Left ventricle myocardium superior (tissue), 1 donor: Measurements from ENCODE around the gene ZNF565. TPM values are rescaled to one million over a fixed set of nuclear protein-coding genes. Genes with fewer than 3 reads are reported as not detected.
"Not testable (repeated sequence)": the region's sequence is repeated elsewhere in the genome, so short reads cannot be mapped to it uniquely, and the experiment has no call there.

Experiments
- ATAC-seq: fragments of 200-7000 bp; cut with Tn5 transposase; one replicate; pipeline ENCODE4 v1.9.1; 2020; ENCODE audit warnings: mild to moderate bottlenecking, moderate library complexity
- DNase-seq: peaks from one replicate; pipeline ENCODE4 v3.0.0-alpha.2; 2020
- intact Hi-C: fragments of 100-400 bp; cut with micrococcal nuclease; formaldehyde crosslinking; loops from one replicate; pipeline ENCODE4 v1.11.0; 2022
- total RNA-seq: library from RNA; stranded (reverse); fragmentation: NEBNext Ultra II Directional; extraction: Animal tissue kit (Norgen Biotek cat#: 25700); gene quantifications from one replicate; pipeline ENCODE4 v1.2.1, GENCODE V29; 2021
- donor health status: DM: no; HTN: yes; CAD: no; lungs with severe emphysema.

The ZNF565 gene
- total RNA-seq, 1 donor from 2014 or later: 4.6 TPM

DNA sequence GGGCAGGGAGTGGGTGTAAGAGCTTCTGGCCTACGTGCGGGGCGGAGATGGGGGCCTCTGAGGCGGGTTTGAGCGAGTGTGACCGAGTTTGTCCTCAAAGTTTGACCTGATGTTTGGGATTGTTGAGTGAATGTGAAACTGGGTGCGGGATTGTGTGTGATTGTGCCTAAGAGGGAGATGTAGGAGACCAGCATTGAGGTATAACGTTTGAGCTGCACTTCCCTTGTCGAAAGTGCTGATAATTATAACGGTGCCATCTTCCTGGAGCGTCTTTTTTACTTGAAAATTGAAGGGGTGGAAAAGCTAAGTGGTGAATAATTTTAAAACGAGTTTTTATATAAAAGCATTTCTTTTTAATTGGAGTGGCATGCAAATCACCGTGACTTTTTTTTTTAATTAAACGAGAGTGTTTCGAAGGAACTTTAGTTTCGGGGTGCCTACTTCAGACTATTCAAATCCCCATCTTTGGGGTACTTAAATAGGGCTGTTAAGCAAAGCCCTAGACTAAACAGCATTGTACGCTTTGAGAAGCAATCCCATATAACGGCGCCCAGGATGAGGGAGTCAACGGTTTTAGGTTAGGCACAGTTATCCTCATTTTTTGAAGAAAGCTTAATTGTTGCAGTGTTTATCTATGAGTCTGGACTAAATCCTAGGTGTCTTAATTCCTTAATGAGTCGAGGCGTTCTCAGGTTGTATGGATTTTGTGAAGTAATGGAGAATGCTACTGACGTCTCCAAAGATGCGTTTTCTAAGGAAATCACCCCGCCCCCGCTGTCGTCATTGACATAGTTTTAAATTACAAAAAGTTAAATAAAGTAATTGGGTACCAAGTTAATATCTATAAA is 1.0 kb upstream of the ZNF565 start:
- no peak for DNase-seq
- intact Hi-C loops: no loop called here
- ATAC-seq: no peak

DNA sequence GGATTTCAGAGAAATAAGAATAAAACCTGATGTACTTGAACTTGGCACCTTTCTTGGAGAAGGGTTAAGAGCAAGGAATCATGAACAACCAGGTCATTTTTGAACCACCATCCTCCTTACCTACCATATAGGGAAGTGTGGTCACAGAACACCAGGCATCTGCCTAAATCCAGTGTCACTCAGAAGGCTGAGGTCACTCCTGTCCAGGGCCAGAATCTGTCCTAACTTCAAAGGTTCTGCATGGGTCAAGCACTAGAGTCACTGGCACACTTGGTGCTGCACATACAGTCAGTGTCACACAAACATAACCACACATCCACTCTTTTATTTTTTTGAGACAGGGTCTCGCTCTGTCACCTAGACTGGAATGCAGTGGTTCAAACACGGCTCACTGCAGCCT is 1.6 kb downstream of the ZNF565 start:
- ATAC-seq (no peak), DNase-seq (no peak)
- intact Hi-C loops: no loop called here

DNA sequence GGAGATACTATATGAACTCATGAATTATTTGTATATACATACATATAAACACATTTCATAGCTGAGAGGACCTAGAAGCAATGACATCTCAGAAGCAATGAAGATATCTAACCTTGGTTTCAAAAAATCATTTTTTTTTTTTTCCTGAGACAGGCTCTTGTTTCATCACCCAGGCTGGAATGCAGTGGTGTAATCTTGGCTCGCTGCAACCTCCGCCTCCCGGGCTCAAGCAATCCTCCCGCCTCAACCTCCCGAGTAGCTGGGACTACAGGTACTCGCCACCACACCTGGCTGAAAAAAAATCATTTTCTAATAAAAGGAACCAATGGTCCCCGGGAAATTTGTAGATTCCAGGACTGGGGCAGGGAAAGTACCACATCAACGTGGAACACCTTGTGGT is 4.0 kb downstream of the ZNF565 start:
- DNase-seq (no peak), ATAC-seq (no peak)
- intact Hi-C loops: no loop called here

DNA sequence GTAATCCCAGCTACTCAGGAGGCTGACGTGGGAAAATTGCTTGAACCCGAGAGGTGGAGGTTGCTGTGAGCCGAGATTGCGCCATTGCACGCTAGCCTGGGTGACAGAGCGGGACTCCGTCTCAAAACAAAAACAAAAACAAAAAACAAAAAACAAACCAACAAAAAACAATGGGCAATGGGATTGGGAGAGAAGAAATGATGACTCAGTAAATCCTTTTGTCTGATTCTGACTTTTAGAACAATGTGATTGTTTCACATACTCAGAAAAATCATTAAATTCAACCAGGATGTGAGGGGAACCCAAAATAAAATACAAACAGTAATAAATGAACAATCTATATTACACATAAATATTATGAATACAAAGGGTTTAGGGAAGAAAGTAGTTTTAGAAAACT is 5.1 kb downstream of the ZNF565 start:
- intact Hi-C loops: no loop called here
- ATAC-seq (no peak), DNase-seq (no peak)

DNA sequence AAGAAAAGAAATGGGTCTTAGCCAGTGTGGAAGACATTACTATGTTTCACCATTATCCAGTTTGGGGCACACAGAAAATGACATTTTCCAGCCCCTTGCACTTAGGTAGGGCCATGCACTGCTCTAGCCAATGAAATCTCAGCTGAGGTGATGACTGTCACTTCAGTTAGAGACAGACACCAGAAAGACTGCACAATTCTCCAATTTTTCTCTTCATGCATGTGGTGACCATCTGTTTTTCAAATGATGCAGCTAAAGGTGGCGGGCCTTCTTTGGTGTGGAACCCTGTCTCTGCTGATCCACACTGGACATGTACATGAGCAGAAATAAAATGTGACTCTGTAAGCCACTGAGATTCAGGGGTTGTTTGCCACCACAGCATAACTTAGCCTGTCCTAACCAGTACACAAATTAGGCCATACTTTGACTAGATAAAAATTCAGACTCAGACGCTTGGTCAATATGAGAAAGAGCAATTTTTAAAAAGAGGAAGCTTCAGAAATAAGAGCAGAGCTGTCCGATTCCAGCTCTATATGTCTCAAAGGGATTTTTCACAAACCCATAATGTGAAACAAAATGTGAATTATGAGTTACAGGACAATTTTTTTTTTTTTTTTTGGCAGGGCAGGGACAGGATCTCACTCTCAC is 6.7 kb downstream of the ZNF565 start:
- no peak for ATAC-seq
- DNase-seq: no peak
- intact Hi-C loops: no loop called here

DNA sequence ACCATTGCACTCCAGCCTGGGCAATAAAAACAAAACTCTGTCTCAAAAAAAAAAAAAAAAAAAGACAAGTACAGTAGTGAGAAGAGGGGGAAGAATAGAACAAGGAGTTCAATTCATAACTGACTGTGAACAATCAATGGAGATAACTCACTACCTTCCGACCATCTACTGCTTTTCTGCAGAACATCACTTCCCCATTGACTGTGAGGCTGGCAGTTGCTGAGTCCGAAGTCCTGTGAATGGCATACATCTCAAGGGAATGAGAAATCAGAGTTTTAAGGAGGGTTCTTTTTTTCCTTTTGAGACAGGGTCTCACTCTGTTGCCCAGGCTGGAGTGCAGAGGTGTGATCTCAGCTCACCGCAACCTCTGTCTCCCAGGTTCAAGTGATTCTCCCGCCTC is 11.2 kb downstream of the ZNF565 start:
- DNase-seq: no peak
- no peak for ATAC-seq
- intact Hi-C loops: no loop called here

DNA sequence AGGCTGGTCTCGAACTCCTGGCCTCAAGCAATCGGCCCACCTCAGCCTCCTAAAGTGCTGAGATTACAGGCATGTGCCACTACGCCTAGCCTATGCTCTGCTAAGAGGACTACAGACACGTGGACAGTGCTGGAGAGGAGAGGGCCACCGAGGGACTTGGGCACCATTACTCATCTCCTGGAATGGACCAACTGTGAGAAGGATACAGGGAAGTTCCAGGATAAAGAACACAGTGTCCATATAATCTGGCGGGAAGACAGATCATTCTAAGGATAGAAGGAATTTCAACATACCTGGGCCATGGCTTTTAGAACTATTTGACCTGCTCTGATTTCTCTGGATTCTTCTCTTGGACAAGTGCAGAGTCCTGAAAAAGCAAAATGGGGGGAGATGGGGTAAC is 12.8 kb downstream of the ZNF565 start:
- DNase-seq (no peak), ATAC-seq (no peak)
- intact Hi-C loops: no loop called here

DNA sequence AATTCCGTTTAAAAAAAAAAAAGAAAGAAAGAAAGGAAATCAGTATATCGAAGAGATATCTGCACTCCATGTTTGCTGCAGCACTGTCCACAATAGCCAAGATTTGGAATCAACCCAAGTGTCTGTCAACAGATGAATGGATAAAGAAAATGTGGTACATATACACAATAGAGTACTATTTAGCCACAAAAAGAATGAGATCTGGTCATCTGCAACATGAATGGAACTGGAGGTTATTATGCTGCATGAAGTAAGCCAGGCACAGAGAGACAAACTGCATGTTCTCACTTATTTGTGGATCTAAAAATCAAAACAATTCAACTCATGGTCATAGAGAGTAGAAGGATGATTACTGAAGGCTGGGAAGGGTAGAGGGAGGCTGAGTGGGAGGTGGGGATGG is 16.3 kb downstream of the ZNF565 start:
- ATAC-seq (no peak), DNase-seq (no peak)
- intact Hi-C loops: no loop called here

DNA sequence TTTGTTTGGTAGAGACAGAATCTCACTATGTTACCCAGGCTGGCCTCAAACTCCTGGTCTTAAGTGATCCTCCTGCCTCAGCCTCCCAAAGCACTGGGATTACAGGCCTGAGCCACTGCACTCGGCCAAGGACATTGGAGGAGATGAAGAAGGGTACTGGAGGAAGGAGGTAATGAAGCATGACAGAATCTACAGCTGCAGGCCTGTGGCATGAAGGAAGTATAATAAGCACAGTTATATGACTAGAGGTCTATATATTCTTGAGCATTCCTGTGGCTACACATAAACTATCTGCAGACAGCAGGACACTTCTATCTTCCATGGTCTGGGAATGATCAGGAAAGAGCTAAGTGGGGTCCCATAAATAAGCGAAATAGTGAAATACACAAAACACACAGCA is 18.2 kb downstream of the ZNF565 start:
- intact Hi-C loops: no loop called here
- DNase-seq: no peak
- ATAC-seq: no peak

DNA sequence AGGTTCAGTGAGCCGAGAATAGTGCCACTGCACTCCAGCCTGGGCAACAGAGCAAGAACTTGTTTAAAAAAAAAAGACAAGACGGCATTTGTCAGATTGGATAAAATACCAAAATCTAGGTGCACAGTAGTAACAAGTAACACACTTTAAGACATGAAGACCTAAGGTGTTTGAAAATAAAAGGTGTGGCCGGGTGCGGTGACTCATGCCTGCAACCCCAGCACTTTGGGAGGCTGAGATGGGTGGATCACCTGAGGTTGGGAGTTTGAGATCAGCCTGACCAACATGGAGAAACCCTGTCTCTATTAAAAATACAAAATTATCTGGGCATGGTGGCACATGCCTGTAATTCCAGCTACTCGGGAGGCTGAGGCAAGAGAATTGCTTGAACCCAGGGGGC is 27.7 kb downstream of the ZNF565 start:
- intact Hi-C loops, ATAC-seq, DNase-seq: not testable (repeated sequence)

DNA sequence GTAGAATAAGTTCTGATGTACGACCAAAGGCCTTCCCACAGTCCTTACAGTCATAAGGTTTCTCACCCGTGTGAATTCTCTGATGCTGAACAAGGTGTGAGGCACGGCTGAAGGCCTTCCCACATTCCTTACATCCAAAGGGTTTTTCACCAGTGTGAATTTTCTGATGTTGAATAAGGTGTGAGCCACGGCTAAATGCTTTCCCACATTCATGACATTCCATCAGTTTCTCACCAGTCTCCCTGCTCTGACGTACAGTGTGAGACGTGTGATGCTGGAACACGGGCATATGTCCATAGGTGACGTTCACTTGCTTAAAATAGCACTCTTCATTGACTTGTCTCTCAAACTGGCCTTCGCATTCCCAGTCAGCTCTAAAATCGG is 31.2 kb downstream of the ZNF565 start:
- DNase-seq: no peak
- peak; percentile 93 for ATAC-seq
- intact Hi-C loops: no loop called here

DNA sequence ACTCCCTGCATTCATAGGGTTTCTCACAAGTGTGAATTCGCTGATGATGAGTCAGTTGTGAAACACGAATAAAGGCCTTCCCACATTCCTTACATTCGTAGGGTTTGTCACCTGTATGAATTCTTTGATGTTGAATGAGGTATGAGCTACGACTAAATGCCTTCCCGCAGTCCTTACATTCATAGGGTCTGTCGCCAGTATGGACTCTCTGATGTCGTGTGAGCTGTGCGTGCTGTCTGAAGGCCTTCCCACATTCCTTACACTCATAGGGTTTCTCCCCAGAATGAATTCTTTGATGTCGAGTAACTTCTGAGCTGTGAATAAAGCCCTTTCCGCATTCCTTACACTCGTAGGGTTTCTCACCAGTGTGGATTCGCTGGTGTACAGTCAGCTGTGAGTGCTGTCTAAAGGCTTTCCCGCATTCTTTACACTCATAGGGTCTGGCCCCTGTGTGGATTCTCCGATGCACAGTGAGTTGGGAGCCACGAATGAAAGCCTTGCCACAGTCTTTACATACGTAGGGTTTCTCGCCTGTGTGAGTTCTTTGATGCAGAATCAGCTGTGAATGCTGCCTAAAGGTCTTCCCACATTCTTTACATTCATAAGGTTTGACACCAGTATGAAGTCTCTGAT is 31.7 kb downstream of the ZNF565 start:
- ATAC-seq: peak; percentile 13
- no peak for DNase-seq
- intact Hi-C loops: no loop called here

DNA sequence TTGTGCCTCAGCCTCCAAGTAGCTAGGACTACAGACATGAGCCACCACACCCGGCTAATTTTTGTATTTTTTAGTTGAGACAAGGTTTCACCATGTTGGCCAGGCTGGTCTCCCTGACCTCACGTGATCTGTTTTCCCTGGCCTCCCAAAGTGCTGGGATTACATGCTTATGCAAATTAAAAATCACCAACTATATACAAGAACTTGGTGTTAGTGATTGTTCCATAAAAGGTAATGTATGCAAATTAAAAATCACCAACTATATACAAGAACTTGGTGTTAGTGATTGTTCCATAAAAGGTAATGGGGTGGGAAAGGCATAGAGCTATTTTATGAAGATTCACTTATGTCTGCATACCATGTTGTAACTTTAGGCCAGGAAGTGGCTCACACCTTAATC is 35.4 kb downstream of the ZNF565 start:
- ATAC-seq, intact Hi-C loops, DNase-seq: not testable (repeated sequence)

DNA sequence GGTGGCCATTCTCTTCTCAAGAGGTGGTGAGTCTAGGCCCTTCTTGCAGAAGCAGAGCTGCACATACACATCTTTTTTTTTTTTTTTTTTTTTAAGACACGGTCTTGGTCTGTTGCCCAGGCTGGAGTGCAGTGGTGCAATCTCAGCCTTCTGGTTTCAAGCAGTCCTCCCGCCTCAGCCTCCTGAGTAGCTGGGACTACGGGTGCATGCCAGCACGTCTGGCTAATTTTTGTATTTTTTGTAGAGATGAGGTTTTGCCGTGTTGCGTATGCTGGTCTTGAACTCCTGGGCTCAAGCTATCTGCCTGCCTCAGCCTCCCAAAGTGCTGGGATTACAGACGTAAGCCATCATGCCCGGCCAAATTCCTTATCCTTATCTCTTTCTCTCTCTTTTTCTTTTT is 40.6 kb downstream of the ZNF565 start:
- intact Hi-C loops: loop anchor here (5.0 kb wide), 1 partner anchor 47 kb away; no protein-coding TSS in a partner anchor
- not testable (repeated sequence) for ATAC-seq, DNase-seq

DNA sequence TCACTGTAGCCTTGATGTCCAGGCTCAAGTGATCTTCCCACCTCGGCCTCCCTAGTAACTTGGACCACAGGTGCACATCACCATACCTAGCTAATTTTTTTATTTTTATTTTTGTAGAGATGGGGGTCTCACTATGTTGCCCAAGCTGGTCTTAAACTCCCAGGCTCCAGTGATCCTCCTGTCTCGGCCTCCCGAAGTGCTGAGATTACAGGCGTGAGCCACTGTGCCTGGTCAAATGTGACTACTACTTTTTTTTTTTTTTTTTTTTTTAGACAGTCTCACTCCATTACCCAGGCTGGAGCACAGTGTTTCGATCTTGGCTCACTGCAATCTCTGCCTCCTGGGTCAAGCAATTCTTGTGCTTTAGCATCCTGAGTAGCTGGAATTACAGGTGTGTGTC is 41.6 kb downstream of the ZNF565 start:
- intact Hi-C loops: loop anchor here (5.0 kb wide), 1 partner anchor 46 kb away; no protein-coding TSS in a partner anchor

DNA sequence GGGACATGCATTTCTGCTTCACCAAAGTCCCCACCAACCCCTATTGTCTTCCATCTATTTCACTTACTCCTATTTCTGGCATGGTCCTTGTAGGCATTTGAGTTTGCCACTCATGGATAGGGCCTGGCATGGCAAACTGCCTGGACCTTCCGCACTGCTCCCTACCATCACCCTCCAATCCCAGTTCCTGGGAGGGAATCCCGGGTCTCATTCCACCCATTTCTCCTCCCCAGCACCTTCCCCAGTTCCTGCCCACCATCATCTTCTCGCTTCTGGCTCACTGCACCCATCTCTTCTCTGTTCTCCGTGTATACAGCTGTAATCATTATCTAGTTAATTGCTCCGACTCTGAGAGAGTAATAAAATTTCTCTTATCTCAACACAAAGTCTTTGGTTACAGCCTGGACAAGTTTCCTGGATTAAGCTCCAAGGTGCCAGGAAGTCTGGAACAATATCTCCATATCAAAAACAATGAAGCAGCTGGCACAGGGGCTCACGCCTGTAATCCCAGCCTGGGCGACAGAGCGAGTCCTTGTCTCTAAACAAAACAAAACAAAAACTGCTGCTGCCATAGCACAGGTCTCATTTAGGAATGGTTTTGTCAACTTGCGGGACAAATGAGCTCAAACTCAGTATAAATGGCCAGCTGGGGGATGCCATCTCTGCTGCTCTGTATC is 45.2 kb downstream of the ZNF565 start:
- peak; percentile 44 for DNase-seq
- intact Hi-C loops: no loop called here
- peak; percentile 63 for ATAC-seq

More for the DNA sequence above, 41.6 kb downstream of the ZNF565 start:
- DNase-seq (no peak), ATAC-seq (no peak)

DNA sequence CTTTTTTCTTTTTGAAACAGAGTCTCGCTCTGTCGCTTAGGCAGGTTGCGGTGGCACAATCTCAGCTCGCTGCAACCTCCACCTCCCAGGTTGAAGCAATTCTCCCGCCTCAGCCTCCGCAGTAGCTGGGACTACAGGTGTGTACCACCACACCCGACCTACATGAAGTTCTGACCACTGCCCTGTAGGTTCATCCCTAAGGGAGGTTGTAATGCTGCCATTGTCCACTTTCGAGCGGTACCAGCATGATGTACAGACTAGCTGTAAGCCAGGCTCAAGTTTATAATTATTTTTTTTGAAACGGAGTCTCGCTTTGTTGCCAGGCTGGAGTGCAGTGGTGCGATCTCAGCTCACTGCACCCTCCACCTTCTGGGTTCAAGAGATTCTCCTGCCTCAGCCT is 50.7 kb downstream of the ZNF565 start:
- no peak for ATAC-seq
- DNase-seq: no peak

DNA sequence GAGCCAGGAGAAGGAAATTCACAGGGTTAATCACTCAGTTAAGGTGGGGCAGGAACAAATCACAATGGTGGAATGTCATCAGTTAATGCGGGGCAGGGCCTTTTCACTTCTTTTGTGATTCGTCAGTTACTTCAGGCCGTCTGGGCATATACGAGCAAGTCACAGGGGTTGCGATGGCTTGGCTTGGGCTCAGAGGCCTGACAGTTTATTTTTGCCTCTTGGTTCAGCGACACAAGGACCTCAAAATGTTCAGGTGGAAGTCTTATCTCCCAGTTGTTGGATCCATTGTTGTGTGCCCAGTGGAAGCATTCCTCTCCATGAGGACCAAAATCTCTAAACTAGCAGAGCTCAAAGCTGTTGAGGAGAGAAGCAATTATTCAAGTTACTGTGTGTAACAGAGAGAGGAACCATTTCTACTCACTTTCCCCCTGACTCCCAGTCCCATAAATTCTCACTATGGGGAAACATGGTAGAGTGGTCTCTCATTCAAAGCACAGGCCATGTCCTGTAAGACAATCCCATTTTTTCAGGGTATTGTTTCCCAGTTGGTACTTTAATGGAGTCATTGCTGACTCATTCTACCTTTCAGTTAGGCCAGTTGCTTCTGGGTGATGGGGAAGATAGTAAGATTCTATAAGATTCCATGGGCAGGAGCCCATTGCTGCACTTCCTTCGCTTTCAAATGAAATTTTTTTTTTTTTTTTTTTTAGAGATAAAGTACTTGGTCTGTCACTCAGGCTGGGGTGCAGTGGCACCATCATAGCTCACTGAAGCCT is 53.5 kb downstream of the ZNF565 start:
- DNase-seq: no peak
- intact Hi-C loops: no loop called here
- ATAC-seq: peak; percentile 76

More for the DNA sequence above, 50.7 kb downstream of the ZNF565 start:
- intact Hi-C loops: no loop called here

DNA sequence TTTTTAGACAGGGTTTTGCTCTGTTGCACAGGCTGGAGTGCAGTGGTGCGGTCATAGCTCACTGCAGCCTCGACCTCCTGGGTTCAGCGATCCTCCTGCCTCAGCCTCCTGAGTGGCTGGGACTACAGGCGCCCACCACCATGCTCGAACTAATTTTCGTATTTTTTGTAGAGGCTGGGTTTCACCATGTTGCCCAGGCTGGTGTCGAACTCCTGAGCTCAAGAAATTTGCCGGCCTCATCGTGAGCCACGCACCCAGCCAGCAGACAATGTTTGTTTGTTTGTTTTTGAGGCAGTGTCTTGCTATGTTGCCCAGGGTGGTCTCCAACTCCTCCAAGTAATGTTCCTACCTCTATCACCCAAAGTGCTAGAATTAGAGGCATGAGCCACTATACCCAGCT is 61.3 kb downstream of the ZNF565 start:
- intact Hi-C loops: no loop called here
- ATAC-seq: no peak
- no peak for DNase-seq
